Measurements from ENCODE around the gene FGF18.

DNA sequence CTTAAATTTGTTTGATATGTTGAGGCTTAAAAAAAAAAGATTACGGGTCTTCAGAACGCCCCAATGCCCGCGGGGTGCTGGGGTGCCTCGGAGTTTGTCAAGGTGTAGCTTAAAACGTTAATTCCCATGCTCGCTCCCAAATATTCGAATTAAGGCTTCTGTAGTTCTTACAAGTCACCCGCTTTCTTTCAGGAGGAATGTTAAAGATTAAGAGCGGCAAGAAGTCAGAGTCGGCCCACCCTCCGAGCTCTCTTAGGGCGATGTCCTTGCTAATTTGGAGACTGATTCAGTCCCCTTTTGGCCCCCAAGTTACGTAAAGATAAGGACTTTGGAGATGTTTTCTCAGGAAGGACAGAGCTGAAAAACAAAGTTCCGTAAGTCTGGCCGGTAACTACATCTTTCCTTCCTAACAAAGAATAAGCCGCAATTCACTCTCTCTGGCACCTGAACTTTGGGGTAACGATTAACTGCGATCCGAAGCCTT lies 32.5 kb upstream of the FGF18 start:
- TF ChIP-seq, protein P1, sequence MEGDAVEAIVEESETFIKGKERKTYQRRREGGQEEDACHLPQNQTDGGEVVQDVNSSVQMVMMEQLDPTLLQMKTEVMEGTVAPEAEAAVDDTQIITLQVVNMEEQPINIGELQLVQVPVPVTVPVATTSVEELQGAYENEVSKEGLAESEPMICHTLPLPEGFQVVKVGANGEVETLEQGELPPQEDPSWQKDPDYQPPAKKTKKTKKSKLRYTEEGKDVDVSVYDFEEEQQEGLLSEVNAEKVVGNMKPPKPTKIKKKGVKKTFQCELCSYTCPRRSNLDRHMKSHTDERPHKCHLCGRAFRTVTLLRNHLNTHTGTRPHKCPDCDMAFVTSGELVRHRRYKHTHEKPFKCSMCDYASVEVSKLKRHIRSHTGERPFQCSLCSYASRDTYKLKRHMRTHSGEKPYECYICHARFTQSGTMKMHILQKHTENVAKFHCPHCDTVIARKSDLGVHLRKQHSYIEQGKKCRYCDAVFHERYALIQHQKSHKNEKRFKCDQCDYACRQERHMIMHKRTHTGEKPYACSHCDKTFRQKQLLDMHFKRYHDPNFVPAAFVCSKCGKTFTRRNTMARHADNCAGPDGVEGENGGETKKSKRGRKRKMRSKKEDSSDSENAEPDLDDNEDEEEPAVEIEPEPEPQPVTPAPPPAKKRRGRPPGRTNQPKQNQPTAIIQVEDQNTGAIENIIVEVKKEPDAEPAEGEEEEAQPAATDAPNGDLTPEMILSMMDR (IDR thresholded peaks at IDR 0.05) = no peak
- TF ChIP-seq POLR2A (IDR thresholded peaks at IDR 0.05) = no peak
